Stimulated activated CD8-positive, alpha-beta memory T cell treated with anti-CD3 and anti-CD28 coated beads, Interleukin-4, amount 100 ng/mL, for 4 hours (primary cell): ENCODE data around the gene ZNF432.
"Not testable (repeated sequence)": the region's sequence is repeated elsewhere in the genome, so short reads cannot be mapped to it uniquely, and the experiment has no call there.

Source experiments
- DNase-seq, 2 donors: peaks; one replicate each; pipeline ENCODE4 v3.0.0-alpha.2; 2020; ENCODE audit warnings: low read depth in 2 of 2, low spot score in 1 of 2

ZNF432 gene

GRCh38 chr19:52048555-52049501 is at the start of gene ZNF432:
Gene ZNF432, minus strand, starts transcription at chr19:52048838. Its CDS starts 1,970 bp downstream, at chr19:52046868.
- DNase-seq, result peak; percentile 60 to 70

DNA sequence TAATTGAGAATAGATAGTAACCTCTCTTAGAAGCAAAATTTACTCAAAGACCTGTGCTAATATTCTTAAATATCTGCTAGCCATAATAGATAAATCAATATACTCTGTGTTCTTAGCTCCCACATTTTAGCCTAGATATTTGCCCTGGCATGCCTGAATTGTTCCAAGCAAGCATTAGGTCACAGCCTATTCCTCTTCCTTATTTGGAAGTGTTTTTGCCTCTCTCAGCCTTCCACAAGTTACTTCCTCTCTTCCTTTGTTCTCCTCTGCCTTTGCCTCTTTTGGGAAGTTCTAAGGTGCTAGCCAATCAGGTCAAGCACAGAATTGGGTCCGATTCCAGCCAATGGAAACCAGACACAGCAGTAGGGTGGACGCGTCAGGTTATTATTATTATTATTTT is 47.8 kb upstream of the ZNF432 start:
- not testable (repeated sequence) for DNase-seq

DNA sequence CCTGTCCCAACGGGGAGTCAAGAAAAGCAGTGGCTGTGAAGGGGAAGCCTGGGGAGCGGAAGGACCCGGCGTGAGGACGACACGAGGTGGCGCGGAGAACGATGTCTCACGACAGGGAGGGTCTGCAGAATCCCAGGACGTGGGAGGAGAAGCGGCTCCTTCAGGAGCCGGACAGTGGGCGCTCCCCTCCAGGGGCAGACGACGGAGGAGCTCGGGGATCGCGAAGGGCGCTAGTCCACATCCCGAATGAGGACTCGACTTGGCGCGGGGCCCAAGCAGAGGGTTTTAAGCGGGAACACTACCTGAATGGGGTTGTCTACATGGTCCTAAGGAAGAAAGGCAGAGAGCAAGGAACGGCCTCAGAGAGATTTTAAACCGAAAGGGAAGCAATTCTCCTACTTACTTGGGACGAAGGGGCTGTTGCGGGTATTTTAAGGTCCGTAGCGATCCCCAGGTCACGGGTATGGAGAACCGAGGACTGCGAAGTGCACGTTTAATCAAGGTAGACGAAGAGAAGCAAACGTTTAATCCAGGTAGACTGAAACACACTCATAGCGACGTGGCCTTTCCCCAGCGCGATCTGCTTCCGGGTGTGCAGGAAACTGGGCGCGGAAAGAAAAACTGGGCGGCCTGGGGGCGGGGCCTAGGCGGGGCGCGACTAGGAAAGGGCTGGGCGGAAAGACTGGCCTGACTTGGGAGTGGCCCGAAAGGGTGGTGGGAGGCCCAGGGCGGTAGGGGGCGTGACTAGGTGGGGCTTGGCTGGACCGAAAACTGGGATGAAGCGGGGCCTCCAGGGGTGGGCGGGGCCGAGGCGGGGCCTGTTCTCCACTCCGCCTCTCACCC is 46.8 kb upstream of the ZNF432 start, which contains the start of gene ZNF841:
Gene ZNF841 (minus strand): TSS at position 594 of the 843 bp plus-strand sequence. CDS start 10,964 bp downstream, outside the sequence.
- peak; percentile 73 to 74 for DNase-seq

DNA sequence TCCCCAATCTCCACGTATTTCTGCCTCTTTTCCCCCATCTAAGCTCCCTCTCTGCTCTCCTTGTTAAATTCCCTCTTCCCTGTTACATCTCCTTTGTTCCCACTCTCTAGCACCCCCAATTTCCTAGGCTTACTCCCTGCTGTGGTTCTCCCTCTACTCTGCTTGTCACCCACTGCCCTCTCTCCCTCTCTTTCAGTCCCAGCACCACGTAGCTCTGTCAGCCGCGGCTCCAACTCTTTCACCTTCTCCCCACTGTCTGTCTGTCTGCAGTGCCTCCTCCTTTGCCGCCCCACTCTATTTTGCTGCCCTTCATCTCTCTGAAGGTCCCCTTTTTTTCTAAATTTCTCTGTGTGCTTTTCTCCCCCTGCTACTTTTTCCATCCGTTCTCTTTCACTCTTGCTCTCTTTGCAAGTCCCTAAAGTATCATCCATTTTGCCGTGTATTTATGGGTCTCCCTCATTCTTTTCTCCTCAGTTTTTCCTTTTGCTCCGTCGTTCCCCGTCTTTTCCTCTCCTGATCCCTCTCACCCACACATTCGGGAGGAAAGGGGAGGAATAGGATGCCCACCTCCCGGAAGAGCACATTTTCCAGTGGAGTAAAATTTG is 46.0 kb upstream of the ZNF432 start:
- no peak for DNase-seq

DNA sequence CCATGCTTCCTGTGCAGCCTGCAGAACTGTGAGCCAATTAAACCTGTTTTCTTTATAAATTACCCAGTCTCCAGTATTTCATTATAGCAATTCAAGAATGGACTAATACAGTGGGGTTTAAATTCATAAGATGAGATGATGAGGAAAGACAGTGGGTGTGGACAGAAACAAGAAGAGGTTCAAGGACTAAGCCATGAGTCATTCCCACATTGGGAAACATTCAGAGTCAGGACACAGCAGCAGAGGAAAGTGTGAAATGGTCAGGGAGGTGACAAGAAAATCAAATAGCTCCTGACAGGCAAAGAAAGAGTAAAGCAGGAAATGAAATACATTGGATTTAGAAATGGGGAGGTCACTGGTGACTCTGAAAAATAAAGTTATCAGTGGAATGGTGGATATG is 37.8 kb upstream of the ZNF432 start:
- DNase-seq, result no peak

DNA sequence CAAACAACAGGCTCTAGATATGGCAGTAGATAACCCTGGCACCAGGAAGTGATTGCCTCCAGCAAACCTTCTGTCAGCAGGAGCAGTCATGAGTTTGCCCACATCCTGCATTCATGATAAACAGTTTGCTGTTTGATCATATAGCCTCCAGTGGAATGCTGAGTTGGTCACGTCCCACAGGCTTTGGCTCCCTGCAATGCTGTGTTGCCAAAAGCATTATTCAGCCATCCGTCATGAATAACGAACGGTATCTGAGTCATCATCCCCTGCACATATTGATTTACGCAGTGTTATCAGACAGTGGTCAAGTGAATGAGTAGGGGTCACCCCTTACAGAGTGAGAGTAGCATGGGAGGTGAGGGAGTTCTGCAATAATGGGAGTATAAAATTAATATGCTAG is 21.9 kb upstream of the ZNF432 start:
- DNase-seq, result no peak

- DNase-seq, result no peak
Measured at GRCh38 chr19:52069653-52070052, 21.0 kb upstream of the ZNF432 start.

DNA sequence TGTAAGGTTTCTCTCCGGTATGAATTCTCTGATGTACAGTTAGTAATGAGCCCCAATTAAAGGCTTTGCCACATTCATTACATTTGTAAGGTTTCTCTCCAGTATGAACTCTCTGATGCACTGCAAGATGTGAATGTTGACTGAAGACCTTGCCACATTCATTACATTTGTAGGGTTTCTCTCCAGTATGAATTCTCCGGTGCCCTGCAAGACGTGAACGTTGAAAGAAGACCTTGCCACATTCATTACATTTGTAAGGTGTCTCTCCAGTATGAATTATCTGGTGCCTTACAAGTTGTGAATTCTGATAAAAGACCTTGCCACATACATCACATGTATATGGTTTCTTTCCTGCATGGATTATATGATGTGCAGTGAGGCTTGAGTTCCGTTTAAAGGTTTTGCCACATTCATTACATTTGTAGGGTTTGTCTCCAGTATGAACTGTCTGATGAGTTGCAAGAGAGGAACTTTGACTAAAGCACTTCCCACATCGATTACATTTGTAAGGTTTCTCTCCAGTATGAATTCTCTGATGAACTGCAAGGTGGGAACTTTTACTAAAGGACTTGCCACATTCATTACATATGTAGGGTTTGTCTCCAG is 17.7 kb upstream of the ZNF432 start:
- DNase-seq, result no peak

DNA sequence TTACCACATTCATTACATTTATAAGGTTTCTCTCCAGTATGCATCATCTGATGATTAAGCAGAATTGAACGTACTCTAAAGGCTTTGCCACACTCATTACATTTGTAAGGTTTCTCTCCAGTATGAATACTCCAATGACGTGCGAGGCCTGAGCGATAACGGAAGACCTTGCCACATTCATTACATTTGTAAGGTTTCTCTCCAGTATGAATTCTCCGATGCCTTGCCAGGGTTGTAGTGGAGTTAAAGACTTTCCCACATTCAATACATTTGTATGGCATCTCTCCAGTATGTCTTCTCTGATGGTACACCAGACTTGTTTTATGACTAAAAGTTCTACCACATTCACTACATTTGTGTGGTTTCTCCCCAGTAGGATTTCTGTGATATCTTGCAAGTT is 16.8 kb upstream of the ZNF432 start:
- no peak for DNase-seq

GRCh38 chr19:52056480-52056879 is 7.8 kb upstream of the ZNF432 start:
- DNase-seq, result not testable (repeated sequence)

GRCh38 chr19:52051736-52052135 is 3.1 kb upstream of the ZNF432 start:
- not testable (repeated sequence) for DNase-seq

DNA sequence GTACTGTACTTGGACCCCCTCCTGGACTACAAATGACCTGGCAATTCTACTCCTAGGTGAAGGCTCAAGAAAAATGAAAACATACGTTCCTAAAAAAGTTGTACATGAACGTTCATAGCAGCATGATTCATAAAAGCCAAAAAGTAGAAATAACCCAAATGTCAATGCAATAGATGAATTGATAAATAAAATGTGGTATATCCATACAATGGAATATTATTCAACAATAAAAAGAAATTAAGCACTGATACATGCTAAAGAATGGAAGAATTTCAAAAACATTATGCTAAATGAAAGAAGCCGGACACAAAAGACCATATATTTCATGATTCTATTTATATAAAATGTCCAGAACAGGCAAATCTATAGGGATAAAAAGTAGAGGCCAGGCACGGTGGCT is 9.5 kb downstream of the ZNF432 start:
- DNase-seq, result no peak

- DNase-seq, result no peak
Measured at GRCh38 chr19:52034051-52034728, 14.4 kb downstream of the ZNF432 start.

- no peak for DNase-seq
Measured at GRCh38 chr19:52028780-52029123, 19.9 kb downstream of the ZNF432 start.

GRCh38 chr19:52028027-52028779 is 20.4 kb downstream of the ZNF432 start, which contains the start of gene ZNF614:
Gene ZNF614, minus strand, starts transcription at chr19:52028379. Its CDS starts 2,634 bp downstream, at chr19:52025745.
- DNase-seq, result peak; percentile 72

DNA sequence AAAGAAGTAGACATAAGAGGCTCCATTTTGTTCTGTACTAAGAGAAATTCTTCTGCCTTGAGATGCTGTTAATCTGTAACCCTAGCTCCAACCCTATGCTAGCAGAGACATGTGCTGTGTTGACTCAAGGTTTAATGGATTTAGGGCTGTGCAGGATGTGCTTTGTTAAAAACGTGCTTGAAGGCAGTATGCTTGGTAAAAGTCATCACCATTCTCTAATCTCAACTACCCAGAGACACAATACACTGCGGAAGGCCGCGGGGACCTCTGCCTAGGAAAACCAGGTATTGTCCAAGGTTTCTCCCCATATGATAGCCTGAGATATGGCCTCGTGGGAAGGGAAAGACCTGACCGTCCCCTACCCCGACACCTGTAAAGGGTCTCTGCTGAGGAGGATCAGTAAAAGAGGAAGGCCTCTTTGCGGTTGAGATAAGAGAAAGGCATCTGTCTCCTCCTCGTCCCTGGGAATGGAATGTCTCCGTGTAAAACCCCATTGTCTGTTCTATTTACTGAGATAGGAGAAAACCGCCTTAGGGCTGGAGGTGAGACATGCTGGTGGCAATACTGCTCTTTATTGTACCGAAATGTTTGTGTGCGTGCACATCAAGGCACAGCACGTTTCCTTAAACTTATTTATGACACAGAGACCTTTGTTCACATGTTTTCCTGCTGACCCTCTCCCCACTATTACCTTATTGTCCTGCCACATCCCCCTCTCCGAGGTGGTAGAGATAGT is 22.2 kb downstream of the ZNF432 start:
- not testable (repeated sequence) for DNase-seq

DNA sequence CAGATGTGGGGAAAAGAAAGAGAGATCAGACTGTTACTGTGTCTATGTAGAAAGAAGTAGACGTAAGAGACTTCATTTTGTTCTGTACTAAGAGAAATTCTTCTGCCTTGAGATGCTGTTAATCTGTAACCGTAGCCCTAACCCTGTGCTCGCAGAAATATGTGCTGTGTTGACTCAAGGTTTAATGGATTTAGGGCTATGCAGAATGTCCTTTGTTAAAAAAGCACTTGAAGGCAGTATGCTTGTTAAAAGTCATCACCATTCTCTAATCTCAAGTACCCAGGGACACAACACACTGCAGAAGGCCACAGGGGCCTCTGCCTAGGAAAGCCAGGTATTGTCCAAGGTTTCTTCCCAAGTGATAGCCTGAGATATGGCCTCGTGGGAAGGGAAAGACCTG is 24.2 kb downstream of the ZNF432 start:
- not testable (repeated sequence) for DNase-seq

- no peak for DNase-seq
Measured at GRCh38 chr19:52022193-52022592, 26.4 kb downstream of the ZNF432 start.

DNA sequence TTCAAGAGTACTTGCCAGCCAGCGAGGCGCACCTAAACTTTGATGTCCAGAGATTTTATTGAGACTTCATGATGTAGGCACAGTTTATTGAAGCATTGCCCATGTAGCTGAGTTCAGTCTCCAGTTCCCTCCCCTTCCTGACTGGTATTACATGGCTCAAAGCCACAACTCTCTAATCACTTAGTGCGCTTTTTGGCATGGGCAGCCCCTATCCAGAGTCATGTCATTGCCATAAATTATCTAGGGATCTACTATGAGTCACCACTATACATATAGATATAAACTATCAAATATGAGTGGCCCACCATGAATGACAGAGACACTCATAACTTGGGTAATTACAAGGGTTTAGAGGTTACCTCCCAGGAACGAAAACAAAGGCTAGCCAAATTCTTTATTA is 28.1 kb downstream of the ZNF432 start:
- DNase-seq, result no peak
